Measurements from ENCODE around the gene SPHK2.

DNA sequence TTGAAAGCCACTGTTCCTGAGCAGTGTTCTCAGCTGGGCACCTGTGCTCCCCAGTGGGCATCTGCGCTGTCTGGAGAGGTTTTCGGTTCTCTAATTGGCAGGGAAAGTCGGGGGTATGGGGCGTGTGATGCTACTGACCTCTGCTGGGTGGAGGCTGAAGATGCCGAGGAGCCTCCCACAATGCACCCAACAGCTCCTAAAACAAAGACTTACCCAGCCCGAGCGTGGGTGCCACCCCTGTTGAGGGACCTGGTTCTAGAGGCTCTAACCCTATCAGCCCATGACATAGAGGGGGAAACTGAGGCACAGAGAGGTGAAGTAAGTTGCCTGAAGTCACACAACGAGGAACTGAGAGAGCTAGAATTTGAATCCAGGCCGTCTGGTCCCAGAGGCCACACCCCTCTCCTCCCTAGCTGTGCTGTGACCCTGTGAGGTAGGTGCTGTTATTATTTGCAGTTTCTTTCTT lies 10.5 kb upstream of the SPHK2 start:
- no peak for TF ChIP-seq NFRKB (IDR thresholded peaks at IDR 0.05)
- no peak for TF ChIP-seq CTBP1 (IDR thresholded peaks at IDR 0.05; ENCODE audit: borderline replicate concordance)
- no peak for TF ChIP-seq ZNF384 (IDR thresholded peaks at IDR 0.05)
- TF ChIP-seq TARDBP (IDR thresholded peaks at IDR 0.05): no peak
- TF ChIP-seq, protein P1, sequence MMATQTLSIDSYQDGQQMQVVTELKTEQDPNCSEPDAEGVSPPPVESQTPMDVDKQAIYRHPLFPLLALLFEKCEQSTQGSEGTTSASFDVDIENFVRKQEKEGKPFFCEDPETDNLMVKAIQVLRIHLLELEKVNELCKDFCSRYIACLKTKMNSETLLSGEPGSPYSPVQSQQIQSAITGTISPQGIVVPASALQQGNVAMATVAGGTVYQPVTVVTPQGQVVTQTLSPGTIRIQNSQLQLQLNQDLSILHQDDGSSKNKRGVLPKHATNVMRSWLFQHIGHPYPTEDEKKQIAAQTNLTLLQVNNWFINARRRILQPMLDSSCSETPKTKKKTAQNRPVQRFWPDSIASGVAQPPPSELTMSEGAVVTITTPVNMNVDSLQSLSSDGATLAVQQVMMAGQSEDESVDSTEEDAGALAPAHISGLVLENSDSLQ (IDR thresholded peaks at IDR 0.05): no peak
- no peak for TF ChIP-seq BHLHE40 (IDR thresholded peaks at IDR 0.05; ENCODE audit: borderline replicate concordance)
- TF ChIP-seq FOXM1 (IDR thresholded peaks at IDR 0.05; ENCODE audit: borderline replicate concordance): no peak
- TF ChIP-seq L3MBTL2 (conservative IDR thresholded peaks at IDR 0.05): no peak
- no peak for TF ChIP-seq FOXK2 (IDR thresholded peaks at IDR 0.05)
- TF ChIP-seq ELF4 (IDR thresholded peaks at IDR 0.05): no peak
- no peak for TF ChIP-seq FOXA1 (IDR thresholded peaks at IDR 0.05)
- no peak for TF ChIP-seq SUZ12 (IDR thresholded peaks at IDR 0.05)
